Measurements from ENCODE around the gene TTLL8.

DNA sequence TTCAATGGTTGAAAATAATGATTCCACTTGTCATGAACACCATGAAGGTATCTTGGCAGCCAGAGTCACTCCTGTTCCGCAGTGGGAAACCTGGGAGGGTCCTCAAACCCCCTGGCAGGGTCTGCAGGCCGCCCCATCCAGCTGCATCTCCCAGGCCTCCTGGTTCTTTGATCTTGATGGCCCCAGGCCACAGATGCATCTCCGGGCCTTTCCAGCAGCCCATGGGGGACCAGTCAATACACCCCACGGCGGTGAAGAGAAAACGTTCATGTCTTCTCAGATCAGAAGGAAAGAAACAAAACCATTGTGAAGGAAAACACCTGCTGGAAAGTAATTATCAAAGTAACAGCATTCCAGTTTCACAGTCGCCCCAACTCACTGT, 1.8 kb upstream of the TTLL8 start:
- TF ChIP-seq POLR2AphosphoS5 (IDR thresholded peaks at IDR 0.05): no peak
- TF ChIP-seq, protein P1, sequence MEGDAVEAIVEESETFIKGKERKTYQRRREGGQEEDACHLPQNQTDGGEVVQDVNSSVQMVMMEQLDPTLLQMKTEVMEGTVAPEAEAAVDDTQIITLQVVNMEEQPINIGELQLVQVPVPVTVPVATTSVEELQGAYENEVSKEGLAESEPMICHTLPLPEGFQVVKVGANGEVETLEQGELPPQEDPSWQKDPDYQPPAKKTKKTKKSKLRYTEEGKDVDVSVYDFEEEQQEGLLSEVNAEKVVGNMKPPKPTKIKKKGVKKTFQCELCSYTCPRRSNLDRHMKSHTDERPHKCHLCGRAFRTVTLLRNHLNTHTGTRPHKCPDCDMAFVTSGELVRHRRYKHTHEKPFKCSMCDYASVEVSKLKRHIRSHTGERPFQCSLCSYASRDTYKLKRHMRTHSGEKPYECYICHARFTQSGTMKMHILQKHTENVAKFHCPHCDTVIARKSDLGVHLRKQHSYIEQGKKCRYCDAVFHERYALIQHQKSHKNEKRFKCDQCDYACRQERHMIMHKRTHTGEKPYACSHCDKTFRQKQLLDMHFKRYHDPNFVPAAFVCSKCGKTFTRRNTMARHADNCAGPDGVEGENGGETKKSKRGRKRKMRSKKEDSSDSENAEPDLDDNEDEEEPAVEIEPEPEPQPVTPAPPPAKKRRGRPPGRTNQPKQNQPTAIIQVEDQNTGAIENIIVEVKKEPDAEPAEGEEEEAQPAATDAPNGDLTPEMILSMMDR (IDR thresholded peaks at IDR 0.05): no peak
